Gastroesophageal sphincter (tissue), 4 donors: ENCODE measurements around the gene QDPR. TPM values are rescaled to one million over a fixed set of nuclear protein-coding genes. Genes with fewer than 3 reads are reported as not detected.

ENCODE experiments used
- ATAC-seq: fragments of 150-250 bp; one replicate; pipeline ENCODE4 v1.9.1; 2016; ENCODE audit warnings: mild to moderate bottlenecking, moderate library complexity
- H3K27ac ChIP-seq, 4 donors: fragments of 200-600 bp; sonication (generic) in 3 of 4; 1 replicate in 3 of 4; 2 replicates in 1 of 4; pipeline ENCODE4 v1.5.1; 2016 to 2019
- H3K27me3 ChIP-seq: fragments of 200-600 bp; sonication (generic); one replicate; pipeline ENCODE4 v1.5.1; 2019
- H3K36me3 ChIP-seq, 2 donors: fragments of 200-600 bp; sonication (generic); one replicate each; pipeline ENCODE4 v1.5.1; 2019; ENCODE audit warnings: control low read depth in 1 of 2
- H3K4me1 ChIP-seq, 3 donors: fragments of 200-600 bp; sonication (generic); 1 replicate in 2 of 3; 2 replicates in 1 of 3; pipeline ENCODE4 v1.5.1; 2016 to 2019; ENCODE audit warnings: control low read depth in 2 of 3
- H3K4me3 ChIP-seq, 2 donors: fragments of 200-600 bp; sonication (generic); one replicate each; pipeline ENCODE4 v1.5.1; 2019; ENCODE audit warnings: mild to moderate bottlenecking in 1 of 2, moderate library complexity in 1 of 2
- H3K9me3 ChIP-seq, 3 donors: fragments of 200-600 bp; sonication (generic); one replicate each; pipeline ENCODE4 v1.5.1; 2017 to 2019; ENCODE audit warnings: control low read depth in 2 of 3
- CTCF ChIP-seq, 4 experiments: fragments of 200-600 bp in 2 of 4; fragments of 450-650 bp in 2 of 4; sonication (generic) in 1 of 4; IDR thresholded peaks; one replicate each; pipeline ENCODE4 v1.5.1; 2017 to 2019; ENCODE audit warnings: antibody characterized with exemption in 4 of 4, mild to moderate bottlenecking in 2 of 4, moderate library complexity in 2 of 4
- EP300 ChIP-seq: sonication (generic); formaldehyde crosslinking; IDR thresholded peaks from one replicate; pipeline ENCODE4 v1.6.1; 2017; ENCODE audit warnings: antibody characterized with exemption, mild to moderate bottlenecking
- POLR2A ChIP-seq, 2 donors: fragments of 450-650 bp; IDR thresholded peaks; one replicate each; pipeline ENCODE4 v1.6.1; 2017; ENCODE audit warnings: antibody characterized with exemption in 2 of 2, mild to moderate bottlenecking in 2 of 2, moderate library complexity in 1 of 2
- POLR2AphosphoS5 ChIP-seq: sonication (generic); formaldehyde crosslinking; IDR thresholded peaks from one replicate; pipeline ENCODE4 v1.6.1; 2017; ENCODE audit warnings: antibody characterized with exemption
- WGBS, 2 donors: methylation state at CpG; one replicate each; pipeline ENCODE4 v1.1.5; 2018; ENCODE audit warnings: low coverage in 1 of 2; 5-methylcytosine and 5-hydroxymethylcytosine counted together
- total RNA-seq, 4 donors: library from RNA; depleted of rRNA; stranded (reverse); fragments of >200 nt; gene quantifications; one replicate each; pipeline ENCODE4 v1.1.0, GENCODE V29; 2016

Gene QDPR
- total RNA-seq, 4 donors from 2014 or later: 2.3 to 13.6 (median 6.0) TPM

GRCh38 chr4:17521595-17521994 is 9.7 kb upstream of the QDPR start:
- no peak overlapping the region for H3K27ac ChIP-seq
- TF ChIP-seq POLR2AphosphoS5 (no peak), CTCF (IDR thresholded peaks at IDR 0.05) (no peak), EP300 (no peak), POLR2A (IDR thresholded peaks at IDR 0.05) (no peak)
- no peak for ATAC-seq
- no peaks in the 10 kb centered on the region for H3K36me3 ChIP-seq
- H3K4me1 ChIP-seq: no peaks in the 10 kb centered on the region
- H3K27me3 ChIP-seq: peaks cover 17% of the 10 kb centered on the region
- H3K9me3 ChIP-seq: no peaks in the 10 kb centered on the region
- WGBS, 2 donors: 80 to 93% methylated on average over 3 to 5 of the region's 5 CpGs
- H3K4me3 ChIP-seq: no peak overlapping the region

GRCh38 chr4:17517664-17518063 is 5.8 kb upstream of the QDPR start:
- no peaks in the 10 kb centered on the region for H3K9me3 ChIP-seq
- 43 to 75% methylated on average over 3 of the region's 5 CpGs for WGBS, 2 donors
- ATAC-seq: no peak

GRCh38 chr4:17516980-17517379 is 5.1 kb upstream of the QDPR start:
- no peaks in the 10 kb centered on the region for H3K9me3 ChIP-seq
- H3K4me1 ChIP-seq: peaks cover 0 to 9% (median 7%) of the 10 kb centered on the region in 3 donors
- no peak for ATAC-seq
- H3K27ac ChIP-seq: no peak overlapping the region
- TF ChIP-seq POLR2AphosphoS5: no peak
- TF ChIP-seq EP300: no peak
- TF ChIP-seq CTCF (IDR thresholded peaks at IDR 0.05): no peak
- no peak for TF ChIP-seq POLR2A (IDR thresholded peaks at IDR 0.05)
- no peak overlapping the region for H3K4me3 ChIP-seq
- H3K36me3 ChIP-seq: no peaks in the 10 kb centered on the region
- 60 to 80% methylated on average over 1 of the region's 1 CpG for WGBS, 2 donors
- H3K27me3 ChIP-seq: peaks cover 17% of the 10 kb centered on the region

More at GRCh38 chr4:17517664-17518063, 5.8 kb upstream of the QDPR start:
- Histone ChIP-seq H3K4me3 (no peak overlapping the region), H3K27me3 (peaks cover 17% of the 10 kb centered on the region), H3K27ac (no peak overlapping the region), H3K4me1 (peaks cover 0 to 3% (median 3%) of the 10 kb centered on the region in 3 donors), H3K36me3 (no peaks in the 10 kb centered on the region)
- TF ChIP-seq EP300 (no peak), POLR2AphosphoS5 (no peak)

- ATAC-seq: no peak
- Histone ChIP-seq H3K4me3 (no peak overlapping the region), H3K27me3 (peaks cover 17% of the 10 kb centered on the region), H3K4me1 (peaks cover under 1 to 17% (median 11%) of the 10 kb centered on the region in 3 donors), H3K36me3 (no peaks in the 10 kb centered on the region), H3K27ac (no peak overlapping the region), H3K9me3 (no peaks in the 10 kb centered on the region)
- TF ChIP-seq POLR2A (IDR thresholded peaks at IDR 0.05) (no peak), EP300 (no peak), CTCF (IDR thresholded peaks at IDR 0.05) (no peak), POLR2AphosphoS5 (no peak)
- WGBS, 2 donors: 54 to 57% methylated on average over 7 to 9 of the region's 14 CpGs
Observed at GRCh38 chr4:17515445-17516407, 3.8 kb upstream of the QDPR start.

- ATAC-seq: no peak
- no peaks in the 10 kb centered on the region for H3K9me3 ChIP-seq
- H3K36me3 ChIP-seq: no peaks in the 10 kb centered on the region
- peaks cover 17% of the 10 kb centered on the region for H3K27me3 ChIP-seq
- 83 to 94% methylated on average over 4 to 8 of the region's 9 CpGs for WGBS, 2 donors
- H3K27ac ChIP-seq: no peak within 1 kb of the TSS
- H3K4me3 ChIP-seq: no peak within 1 kb of the TSS
- H3K4me1 ChIP-seq: peaks cover 3 to 25% (median 14%) of the 10 kb centered on the region in 3 donors
- TF ChIP-seq POLR2AphosphoS5 (no peak), POLR2A (IDR thresholded peaks at IDR 0.05) (no peak), EP300 (no peak), CTCF (IDR thresholded peaks at IDR 0.05) (no peak)
Observed at GRCh38 chr4:17514865-17515264, 3.0 kb upstream of the QDPR start, which contains the start of gene CLRN2. Gene CLRN2, plus strand, starts transcription at chr4:17515165. Its CDS starts 102 bp downstream, at chr4:17515267.
